Measurements from ENCODE around the gene AOPEP. TPM values are rescaled to one million over a fixed set of nuclear protein-coding genes. Genes with fewer than 3 reads are reported as not detected.

AOPEP gene
- total and polyA plus RNA-seq, 2 donors: 9.6 to 36.5 TPM

DNA sequence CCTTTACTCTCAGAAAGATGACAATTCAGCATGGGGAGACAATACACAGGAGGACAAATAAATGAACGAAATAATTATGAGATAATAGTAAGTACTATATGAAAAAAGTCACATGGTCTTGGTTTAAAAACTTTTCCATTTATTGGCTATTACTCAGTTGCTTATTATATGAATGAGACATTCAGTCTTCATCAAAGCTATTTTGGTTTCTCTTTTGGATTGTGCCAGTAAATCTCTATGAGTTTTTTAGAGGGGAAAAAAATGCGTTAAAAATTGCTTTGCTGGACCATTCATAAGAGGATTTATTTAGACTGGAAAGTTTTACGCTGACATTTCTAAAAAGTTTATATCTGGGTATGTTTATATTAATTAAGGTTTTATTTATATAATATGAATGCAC, 137.7 kb downstream of the AOPEP start:
- Histone ChIP-seq H3K36me3 (ENCODE audit: control insufficient read depth in 2 of 2, insufficient read depth in 2 of 2, low read length in 1 of 2) (no peaks in the 10 kb centered on the region), H3K9me3 (ENCODE audit: control insufficient read depth in 2 of 2, insufficient read depth in 1 of 2, low read length in 1 of 2) (no peaks in the 10 kb centered on the region), H3K4me3 (ENCODE audit: low read length in 2 of 2) (no peak overlapping the region), H3K27ac (ENCODE audit: low read depth in 1 of 2, low read length in 1 of 2) (no peak overlapping the region), H3K4me1 (ENCODE audit: control insufficient read depth in 2 of 2, insufficient read depth in 2 of 2, low read length in 2 of 2) (peaks cover 17 to 25% of the 10 kb centered on the region in 2 donors), H3K27me3 (ENCODE audit: control insufficient read depth in 2 of 2, insufficient read depth in 1 of 2, low read length in 1 of 2) (no peaks in the 10 kb centered on the region)
- DNase-seq (ENCODE audit: low read depth in 6 of 9, low spot score in 9 of 9): no peak
- WGBS: 77% methylated on average over 3 of the region's 3 CpGs

DNA sequence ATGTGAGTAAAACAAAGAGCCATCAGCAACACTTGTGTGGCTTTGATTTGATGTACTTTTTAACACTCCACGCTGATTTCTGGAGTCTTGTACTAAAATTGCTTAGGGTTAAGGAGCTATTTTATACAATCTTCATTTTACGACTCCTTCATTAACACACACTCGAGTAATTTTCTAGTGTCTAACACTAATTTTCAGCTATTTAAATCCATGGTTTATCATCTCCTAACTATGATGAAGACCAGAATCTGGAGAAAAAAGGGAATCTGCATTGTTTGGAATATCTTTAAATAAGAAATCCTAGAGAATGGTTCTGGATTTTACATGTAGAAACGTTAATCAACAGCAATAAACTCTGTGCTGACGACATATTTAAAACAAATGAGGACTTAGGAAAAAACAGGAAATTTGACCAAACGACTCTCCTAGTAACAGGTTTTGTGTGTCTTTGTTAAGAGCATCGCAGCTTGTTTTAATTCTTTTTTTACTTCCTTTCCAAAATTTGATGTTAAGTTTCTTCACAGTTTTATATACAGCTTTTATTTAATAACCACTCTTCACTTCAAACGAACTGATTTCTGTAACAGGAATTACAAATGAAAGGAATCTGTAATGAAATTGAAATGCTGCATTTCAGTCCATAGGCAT, 138.5 kb downstream of the AOPEP start:
- Histone ChIP-seq H3K9me3 (ENCODE audit: control insufficient read depth in 2 of 2, insufficient read depth in 1 of 2, low read length in 1 of 2) (no peaks in the 10 kb centered on the region), H3K36me3 (ENCODE audit: control insufficient read depth in 2 of 2, insufficient read depth in 2 of 2, low read length in 1 of 2) (no peaks in the 10 kb centered on the region), H3K4me3 (ENCODE audit: low read length in 2 of 2) (no peak overlapping the region), H3K27me3 (ENCODE audit: control insufficient read depth in 2 of 2, insufficient read depth in 1 of 2, low read length in 1 of 2) (no peaks in the 10 kb centered on the region), H3K27ac (ENCODE audit: low read depth in 1 of 2, low read length in 1 of 2) (no peak overlapping the region), H3K4me1 (ENCODE audit: control insufficient read depth in 2 of 2, insufficient read depth in 2 of 2, low read length in 2 of 2) (peaks cover 17 to 25% of the 10 kb centered on the region in 2 donors)
- WGBS: 67% methylated on average over 8 of the region's 8 CpGs
- no peak for DNase-seq (ENCODE audit: low read depth in 6 of 9, low spot score in 9 of 9)

DNA sequence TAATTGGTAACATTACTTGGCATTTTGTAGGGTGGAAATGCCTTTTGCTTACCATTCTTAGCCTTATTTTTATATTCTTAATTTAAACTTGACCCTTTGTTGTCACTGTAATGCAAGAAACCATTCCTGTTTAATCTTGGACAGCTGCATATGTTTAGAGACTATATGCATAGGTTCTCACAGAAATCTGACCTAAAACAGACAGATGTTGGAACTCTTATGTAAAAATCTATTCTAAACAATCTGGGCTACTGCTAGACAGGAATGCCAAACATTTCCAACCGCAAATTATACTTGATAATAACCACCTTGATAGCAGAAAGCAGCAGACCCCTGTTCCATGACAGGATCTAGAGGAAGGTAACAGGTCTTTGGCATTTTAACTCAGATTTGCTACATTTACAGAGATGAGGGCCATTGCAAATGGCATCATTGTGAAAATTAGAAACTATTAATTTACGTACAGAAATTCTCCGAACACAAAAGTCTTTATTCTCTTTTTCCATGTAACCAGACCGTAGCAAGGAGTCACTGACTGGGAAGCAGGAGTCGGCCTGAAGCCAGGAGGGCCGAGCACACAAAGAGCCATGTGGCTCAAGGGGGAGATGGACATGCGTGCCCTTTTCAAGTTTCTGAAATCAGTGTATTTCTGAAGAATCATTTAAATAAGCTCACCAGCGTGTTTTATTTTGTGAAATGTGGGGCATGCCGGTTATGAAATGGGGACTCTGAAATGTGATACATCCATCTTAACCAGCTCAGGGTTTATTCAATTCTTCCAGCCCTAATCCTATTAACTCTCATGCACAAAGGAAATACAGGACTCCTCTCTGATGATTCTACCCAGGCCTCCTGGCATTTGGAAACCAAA, 139.3 kb downstream of the AOPEP start:
- Histone ChIP-seq H3K27ac (ENCODE audit: low read depth in 1 of 2, low read length in 1 of 2) (no peak overlapping the region), H3K4me1 (ENCODE audit: control insufficient read depth in 2 of 2, insufficient read depth in 2 of 2, low read length in 2 of 2) (peaks cover 14 to 22% of the 10 kb centered on the region in 2 donors), H3K4me3 (ENCODE audit: low read length in 2 of 2) (no peak overlapping the region), H3K36me3 (ENCODE audit: control insufficient read depth in 2 of 2, insufficient read depth in 2 of 2, low read length in 1 of 2) (no peaks in the 10 kb centered on the region), H3K27me3 (ENCODE audit: control insufficient read depth in 2 of 2, insufficient read depth in 1 of 2, low read length in 1 of 2) (no peaks in the 10 kb centered on the region), H3K9me3 (ENCODE audit: control insufficient read depth in 2 of 2, insufficient read depth in 1 of 2, low read length in 1 of 2) (no peaks in the 10 kb centered on the region)
- 95% methylated on average over 9 of the region's 9 CpGs for WGBS
- no peak for DNase-seq (ENCODE audit: low read depth in 6 of 9, low spot score in 9 of 9)

DNA sequence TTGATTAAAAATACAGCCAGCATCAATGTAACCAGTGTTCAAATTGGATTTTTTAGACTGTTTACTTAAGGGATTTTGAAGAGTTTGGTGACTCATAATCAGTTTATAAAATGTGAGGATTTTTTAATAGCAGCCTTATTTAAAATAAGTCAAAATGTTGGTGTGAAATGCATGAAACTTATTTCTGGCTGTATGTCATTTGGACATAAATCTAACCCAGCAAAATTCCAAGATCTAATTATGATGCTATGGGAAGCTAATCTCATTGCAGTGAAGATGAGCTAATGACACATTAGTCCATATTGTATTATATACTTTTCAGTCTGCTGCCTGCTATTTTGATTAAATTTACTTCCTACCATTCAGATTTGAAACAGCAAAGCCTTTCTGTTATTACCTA, 140.3 kb downstream of the AOPEP start:
- Histone ChIP-seq H3K27ac (ENCODE audit: low read depth in 1 of 2, low read length in 1 of 2) (no peak overlapping the region), H3K9me3 (ENCODE audit: control insufficient read depth in 2 of 2, insufficient read depth in 1 of 2, low read length in 1 of 2) (no peaks in the 10 kb centered on the region), H3K27me3 (ENCODE audit: control insufficient read depth in 2 of 2, insufficient read depth in 1 of 2, low read length in 1 of 2) (no peaks in the 10 kb centered on the region), H3K4me3 (ENCODE audit: low read length in 2 of 2) (no peak overlapping the region), H3K36me3 (ENCODE audit: control insufficient read depth in 2 of 2, insufficient read depth in 2 of 2, low read length in 1 of 2) (no peaks in the 10 kb centered on the region), H3K4me1 (ENCODE audit: control insufficient read depth in 2 of 2, insufficient read depth in 2 of 2, low read length in 2 of 2) (peaks cover 10 to 14% of the 10 kb centered on the region in 2 donors)
- no peak for DNase-seq (ENCODE audit: low read depth in 6 of 9, low spot score in 9 of 9)

DNA sequence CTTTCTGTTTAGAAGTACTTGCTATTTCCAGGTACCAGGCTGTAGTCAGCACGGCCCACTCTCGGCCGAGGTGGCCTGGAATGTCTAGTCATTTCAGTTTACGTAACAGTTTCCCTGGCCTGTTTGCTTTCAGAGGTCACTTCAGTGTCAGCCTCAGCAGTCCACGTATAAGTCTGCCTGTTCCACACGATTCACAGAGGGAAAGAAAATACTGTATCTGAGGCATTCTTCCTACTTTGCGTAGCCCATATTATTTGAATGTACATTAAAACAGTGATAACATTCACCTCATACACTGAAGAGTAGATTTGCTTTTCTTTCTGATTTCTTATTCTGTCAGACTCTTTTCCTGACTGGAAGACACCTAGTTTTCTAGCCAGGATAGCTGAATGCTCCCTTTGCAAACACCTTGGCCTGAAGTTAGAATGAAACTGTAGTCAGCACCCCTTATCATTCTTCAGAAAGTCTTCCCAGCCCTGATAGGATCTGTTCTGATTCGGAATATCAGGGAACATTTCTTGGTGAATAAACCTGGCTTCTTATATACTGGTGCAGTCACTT, 140.9 kb downstream of the AOPEP start:
- H3K27ac ChIP-seq (ENCODE audit: low read depth in 1 of 2, low read length in 1 of 2): no peak overlapping the region
- H3K9me3 ChIP-seq (ENCODE audit: control insufficient read depth in 2 of 2, insufficient read depth in 1 of 2, low read length in 1 of 2): no peaks in the 10 kb centered on the region
- H3K27me3 ChIP-seq (ENCODE audit: control insufficient read depth in 2 of 2, insufficient read depth in 1 of 2, low read length in 1 of 2): no peaks in the 10 kb centered on the region
- H3K4me3 ChIP-seq (ENCODE audit: low read length in 2 of 2): no peak overlapping the region
- no peaks in the 10 kb centered on the region for H3K36me3 ChIP-seq (ENCODE audit: control insufficient read depth in 2 of 2, insufficient read depth in 2 of 2, low read length in 1 of 2)
- WGBS: 91% methylated on average over 8 of the region's 8 CpGs
- peaks cover 8 to 10% of the 10 kb centered on the region in 2 donors for H3K4me1 ChIP-seq (ENCODE audit: control insufficient read depth in 2 of 2, insufficient read depth in 2 of 2, low read length in 2 of 2)
- no peak for DNase-seq (ENCODE audit: low read depth in 6 of 9, low spot score in 9 of 9)

DNA sequence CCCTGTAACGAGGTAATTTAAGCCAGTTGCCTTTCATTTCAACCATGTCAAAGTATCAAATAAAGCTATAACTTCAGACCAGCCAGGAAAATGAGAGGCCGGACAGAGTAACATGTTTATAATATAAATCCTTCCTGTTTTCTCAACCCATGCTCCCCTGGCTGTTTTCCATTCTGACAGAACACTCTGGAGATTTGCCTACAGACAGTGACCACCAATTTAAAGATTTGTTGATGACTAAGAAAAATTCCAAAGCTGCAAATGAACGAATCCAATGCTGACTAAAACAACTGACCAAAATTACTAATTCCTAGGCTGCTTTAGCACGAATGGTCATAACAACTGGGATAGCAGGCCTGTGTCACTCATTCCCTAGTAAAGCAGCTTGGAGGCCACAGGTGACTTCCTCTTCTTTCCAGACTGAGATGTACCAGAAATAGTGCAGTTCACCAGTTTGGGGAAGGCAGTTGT, 141.4 kb downstream of the AOPEP start:
- no peak overlapping the region for H3K4me3 ChIP-seq (ENCODE audit: low read length in 2 of 2)
- no peak overlapping the region for H3K27ac ChIP-seq (ENCODE audit: low read depth in 1 of 2, low read length in 1 of 2)
- H3K36me3 ChIP-seq (ENCODE audit: control insufficient read depth in 2 of 2, insufficient read depth in 2 of 2, low read length in 1 of 2): no peaks in the 10 kb centered on the region
- H3K27me3 ChIP-seq (ENCODE audit: control insufficient read depth in 2 of 2, insufficient read depth in 1 of 2, low read length in 1 of 2): no peaks in the 10 kb centered on the region
- peaks cover 7 to 10% of the 10 kb centered on the region in 2 donors for H3K4me1 ChIP-seq (ENCODE audit: control insufficient read depth in 2 of 2, insufficient read depth in 2 of 2, low read length in 2 of 2)
- 92% methylated on average over 4 of the region's 4 CpGs for WGBS
- DNase-seq (ENCODE audit: low read depth in 6 of 9, low spot score in 9 of 9): no peak
- no peaks in the 10 kb centered on the region for H3K9me3 ChIP-seq (ENCODE audit: control insufficient read depth in 2 of 2, insufficient read depth in 1 of 2, low read length in 1 of 2)

DNA sequence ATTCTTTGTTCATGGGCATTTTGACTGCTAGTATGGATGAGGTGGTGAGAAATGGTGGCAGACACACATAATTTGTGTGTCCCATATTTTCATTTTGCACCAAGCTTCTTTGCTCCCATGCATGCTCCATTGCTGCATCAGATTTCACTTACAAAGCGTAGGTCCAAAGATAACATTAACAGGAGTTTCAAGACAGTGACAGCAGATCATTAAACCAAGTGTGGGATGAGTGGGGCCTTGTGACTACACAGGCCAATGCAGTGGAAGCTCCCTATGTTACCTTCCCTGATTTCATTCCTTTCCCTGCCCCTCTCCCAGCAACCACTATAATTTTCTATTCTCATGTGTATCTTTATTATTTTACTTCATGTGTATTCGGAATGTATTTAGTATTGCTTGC, 142.0 kb downstream of the AOPEP start:
- Histone ChIP-seq H3K27ac (ENCODE audit: low read depth in 1 of 2, low read length in 1 of 2) (no peak overlapping the region), H3K4me1 (ENCODE audit: control insufficient read depth in 2 of 2, insufficient read depth in 2 of 2, low read length in 2 of 2) (peaks cover 7 to 10% of the 10 kb centered on the region in 2 donors), H3K27me3 (ENCODE audit: control insufficient read depth in 2 of 2, insufficient read depth in 1 of 2, low read length in 1 of 2) (no peaks in the 10 kb centered on the region), H3K9me3 (ENCODE audit: control insufficient read depth in 2 of 2, insufficient read depth in 1 of 2, low read length in 1 of 2) (no peaks in the 10 kb centered on the region), H3K4me3 (ENCODE audit: low read length in 2 of 2) (no peak overlapping the region), H3K36me3 (ENCODE audit: control insufficient read depth in 2 of 2, insufficient read depth in 2 of 2, low read length in 1 of 2) (no peaks in the 10 kb centered on the region)
- no peak for DNase-seq (ENCODE audit: low read depth in 6 of 9, low spot score in 9 of 9)
- 97% methylated on average over 2 of the region's 2 CpGs for WGBS

DNA sequence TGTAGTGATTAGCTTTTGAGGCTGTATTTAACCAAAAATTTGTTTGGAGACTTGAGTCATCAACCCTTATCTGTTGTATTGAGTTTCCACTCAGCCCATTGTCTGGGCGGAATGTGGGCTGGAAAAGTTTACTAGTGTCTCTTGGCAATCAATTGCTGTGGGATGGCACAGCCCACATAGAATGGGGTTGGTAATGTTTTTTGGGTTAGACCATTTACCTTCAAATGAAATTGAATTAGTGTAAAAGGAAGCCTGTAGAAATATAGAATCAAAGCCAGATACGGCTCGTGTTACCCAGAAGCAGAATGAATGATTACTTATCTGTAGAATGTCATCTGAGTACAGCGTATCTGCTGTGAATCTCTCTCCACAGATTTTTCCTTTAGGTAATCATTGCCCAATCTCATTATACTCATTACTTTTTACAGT, 142.9 kb downstream of the AOPEP start:
- Histone ChIP-seq H3K27ac (ENCODE audit: low read depth in 1 of 2, low read length in 1 of 2) (no peak overlapping the region), H3K4me1 (ENCODE audit: control insufficient read depth in 2 of 2, insufficient read depth in 2 of 2, low read length in 2 of 2) (peaks cover 7 to 10% of the 10 kb centered on the region in 2 donors)
- WGBS: 61% methylated on average over 4 of the region's 4 CpGs

DNA sequence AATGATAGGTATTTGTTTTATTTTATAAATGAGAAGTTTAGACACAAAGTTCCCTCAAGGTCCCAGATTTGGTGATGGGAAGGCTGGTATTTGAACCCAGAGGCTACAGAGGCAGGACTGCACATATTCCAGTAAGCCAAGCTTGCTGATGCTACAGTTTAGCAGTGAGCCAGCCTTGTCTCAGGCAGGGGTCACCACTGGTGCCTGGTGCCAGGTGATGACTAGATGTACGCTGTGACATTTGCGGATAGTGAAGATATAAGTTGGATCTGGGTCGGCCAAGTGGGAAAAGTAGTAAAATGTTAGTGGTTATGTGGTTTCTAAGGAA, 143.9 kb downstream of the AOPEP start:
- no peaks in the 10 kb centered on the region for H3K36me3 ChIP-seq (ENCODE audit: control insufficient read depth in 2 of 2, insufficient read depth in 2 of 2, low read length in 1 of 2)
- no peak overlapping the region for H3K27ac ChIP-seq (ENCODE audit: low read depth in 1 of 2, low read length in 1 of 2)
- no peak for DNase-seq (ENCODE audit: low read depth in 6 of 9, low spot score in 9 of 9)
- WGBS: 97% methylated on average over 3 of the region's 3 CpGs
- no peaks in the 10 kb centered on the region for H3K27me3 ChIP-seq (ENCODE audit: control insufficient read depth in 2 of 2, insufficient read depth in 1 of 2, low read length in 1 of 2)
- H3K4me3 ChIP-seq (ENCODE audit: low read length in 2 of 2): no peak overlapping the region
- peaks cover 7 to 10% of the 10 kb centered on the region in 2 donors for H3K4me1 ChIP-seq (ENCODE audit: control insufficient read depth in 2 of 2, insufficient read depth in 2 of 2, low read length in 2 of 2)
- no peaks in the 10 kb centered on the region for H3K9me3 ChIP-seq (ENCODE audit: control insufficient read depth in 2 of 2, insufficient read depth in 1 of 2, low read length in 1 of 2)

More for the DNA sequence above, 142.9 kb downstream of the AOPEP start:
- H3K27me3 ChIP-seq (ENCODE audit: control insufficient read depth in 2 of 2, insufficient read depth in 1 of 2, low read length in 1 of 2): no peaks in the 10 kb centered on the region
- no peaks in the 10 kb centered on the region for H3K36me3 ChIP-seq (ENCODE audit: control insufficient read depth in 2 of 2, insufficient read depth in 2 of 2, low read length in 1 of 2)
- no peak for DNase-seq (ENCODE audit: low read depth in 6 of 9, low spot score in 9 of 9)
- H3K9me3 ChIP-seq (ENCODE audit: control insufficient read depth in 2 of 2, insufficient read depth in 1 of 2, low read length in 1 of 2): no peaks in the 10 kb centered on the region
- H3K4me3 ChIP-seq (ENCODE audit: low read length in 2 of 2): no peak overlapping the region
